Pancreas (tissue), 10 donors: Measurements from ENCODE around the gene ACOX3. TPM values are rescaled to one million over a fixed set of nuclear protein-coding genes. Genes with fewer than 3 reads are reported as not detected.
"Not testable (repeated sequence)": the region's sequence is repeated elsewhere in the genome, so short reads cannot be mapped to it uniquely, and the experiment has no call there.

Experiments
- ATAC-seq, 4 donors: fragments of 200-7000 bp; cut with Tn5 transposase; one replicate each; pipeline versions ENCODE4 v1.8.0 to v1.9.1; 2020; ENCODE audit warnings: mild to moderate bottlenecking in 4 of 4, moderate library complexity in 4 of 4
- DNase-seq, 6 donors: peaks; one replicate each; pipeline ENCODE4 v3.0.0-alpha.2; 2020
- FAIRE-seq: peaks from 2 replicates; lab custom pipeline; 2012; peaks lifted over from hg19 to GRCh38; lab: Jason Lieb, UNC
- H3K27ac ChIP-seq, 4 donors: fragments of 200-600 bp; sonication (generic); 1 replicate in 3 of 4; 2 replicates in 1 of 4; pipeline versions ENCODE4 v1.5.0 to v1.8.0; 2020
- H3K27me3 ChIP-seq, 4 donors: fragments of 200-600 bp; one replicate each; pipeline ENCODE4 v1.8.0; 2021
- H3K36me3 ChIP-seq, 3 donors: fragments of 200-600 bp; sonication (generic) in 1 of 3; one replicate each; pipeline versions ENCODE4 v1.5.0 to v1.8.0; 2020 to 2021
- H3K4me1 ChIP-seq, 3 donors: fragments of 200-600 bp; one replicate each; pipeline ENCODE4 v1.8.0; 2021
- H3K4me3 ChIP-seq, 4 donors: fragments of 200-600 bp; sonication (generic) in 2 of 4; one replicate each; pipeline versions ENCODE4 v1.5.0 to v1.8.0; 2020 to 2021
- H3K9me3 ChIP-seq, 4 donors: fragments of 200-600 bp; one replicate each; pipeline ENCODE4 v1.8.0; 2021
- WGBS, 2 donors: extraction: QIAGEN DNeasy Blood & Tissue Kit; methylation state at CpG; one replicate each; pipeline ENCODE4 v1.1.7; 2013; 5-methylcytosine and 5-hydroxymethylcytosine counted together
- intact Hi-C, 3 donors: fragments of 100-400 bp; cut with DNase I; formaldehyde crosslinking; loops; one replicate each; pipeline versions ENCODE4 v1.11.1 to v1.14.2; 2022
- polyA plus RNA-seq, 2 donors: library from polyadenylated mRNA; stranded (reverse); fragments of 200-250 nt; gene quantifications; one replicate each; pipeline ENCODE4 v1.2.3, GENCODE V29; 2013
- total RNA-seq, 6 donors: library from RNA; stranded (reverse); fragmentation: NEBNext Ultra II Directional in 4 of 6; extraction: Animal tissue kit (Norgen Biotek cat#: 25700) in 4 of 6; gene quantifications; one replicate each; pipeline versions ENCODE4 v1.2.1 to v1.2.4, GENCODE V29; 2021 to 2023
- TF ChIP-seq, protein P1 (sequence below), 4 donors: fragments of 200-600 bp; sonication (generic) in 3 of 4; IDR thresholded peaks; one replicate each; pipeline versions ENCODE4 v1.5.0 to v1.8.0; 2021; ENCODE audit warnings: antibody characterized with exemption in 4 of 4
- donor health status: healthy with polysubstance abuse.
- donor health status: DM: no; HTN: no; CAD: no; lungs with moderate emphysema.
- donor health status: DM: no; HTN: no; CAD: no.
- donor health status: control.
- donor health status: control.
- donor health status: Bipolar disorder and iron deficiency.
- donor health status: DM: yes; HTN: yes; CAD: no.
- donor health status: DM: no; HTN: no; CAD: no.
- donor health status: DM: no; HTN: no; CAD: no.
- donor health status: DM: yes; HTN: yes; CAD: no.

ACOX3 gene
- total and polyA plus RNA-seq, 8 donors, result 16.1 to 24.8 (median 18.6) TPM

DNA sequence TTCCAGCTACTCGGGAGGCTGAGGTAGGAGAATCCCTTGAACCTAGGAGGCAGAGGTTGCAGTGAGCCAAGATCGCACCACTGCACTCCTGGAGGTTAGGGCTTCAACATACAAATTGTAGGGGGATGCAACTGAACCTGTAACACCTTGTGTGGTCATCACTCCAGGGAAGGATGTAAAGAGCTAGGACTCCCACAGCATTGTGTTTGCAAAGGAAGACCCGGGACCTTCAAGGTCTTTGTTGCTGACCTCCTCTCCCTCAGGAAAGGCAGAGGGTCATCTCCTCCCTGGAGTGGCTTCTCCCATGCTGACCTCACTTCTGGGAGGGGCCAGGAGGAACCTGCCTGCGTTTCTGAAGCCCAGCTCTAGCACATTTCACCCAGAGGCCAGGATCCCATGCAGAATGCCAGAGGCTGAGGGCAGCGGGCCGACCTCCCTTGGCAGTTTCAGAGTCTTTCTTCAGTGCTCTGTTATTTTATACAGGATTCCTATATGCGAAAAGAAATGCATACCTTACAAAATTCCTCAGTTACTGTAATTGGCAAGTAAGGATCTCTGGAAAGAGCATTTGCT lies 90.8 kb downstream of the ACOX3 start:
- no peaks in the 10 kb centered on the region for H3K36me3 ChIP-seq
- H3K9me3 ChIP-seq, result no peaks in the 10 kb centered on the region
- WGBS, 2 donors, result 63 to 72% methylated on average over 7 of the region's 7 CpGs
- intact Hi-C loops, result no loop called here
- TF ChIP-seq, protein P1, sequence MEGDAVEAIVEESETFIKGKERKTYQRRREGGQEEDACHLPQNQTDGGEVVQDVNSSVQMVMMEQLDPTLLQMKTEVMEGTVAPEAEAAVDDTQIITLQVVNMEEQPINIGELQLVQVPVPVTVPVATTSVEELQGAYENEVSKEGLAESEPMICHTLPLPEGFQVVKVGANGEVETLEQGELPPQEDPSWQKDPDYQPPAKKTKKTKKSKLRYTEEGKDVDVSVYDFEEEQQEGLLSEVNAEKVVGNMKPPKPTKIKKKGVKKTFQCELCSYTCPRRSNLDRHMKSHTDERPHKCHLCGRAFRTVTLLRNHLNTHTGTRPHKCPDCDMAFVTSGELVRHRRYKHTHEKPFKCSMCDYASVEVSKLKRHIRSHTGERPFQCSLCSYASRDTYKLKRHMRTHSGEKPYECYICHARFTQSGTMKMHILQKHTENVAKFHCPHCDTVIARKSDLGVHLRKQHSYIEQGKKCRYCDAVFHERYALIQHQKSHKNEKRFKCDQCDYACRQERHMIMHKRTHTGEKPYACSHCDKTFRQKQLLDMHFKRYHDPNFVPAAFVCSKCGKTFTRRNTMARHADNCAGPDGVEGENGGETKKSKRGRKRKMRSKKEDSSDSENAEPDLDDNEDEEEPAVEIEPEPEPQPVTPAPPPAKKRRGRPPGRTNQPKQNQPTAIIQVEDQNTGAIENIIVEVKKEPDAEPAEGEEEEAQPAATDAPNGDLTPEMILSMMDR (IDR thresholded peaks at IDR 0.05), result no peak
- ATAC-seq, result no peak
- H3K4me1 ChIP-seq, result no peaks in the 10 kb centered on the region
- FAIRE-seq, result no peak
- DNase-seq, result peak in 1 of 6 donors; percentile 34
- no peaks in the 10 kb centered on the region for H3K27me3 ChIP-seq
- H3K27ac ChIP-seq, result no peak overlapping the region
- H3K4me3 ChIP-seq, result no peak overlapping the region

DNA sequence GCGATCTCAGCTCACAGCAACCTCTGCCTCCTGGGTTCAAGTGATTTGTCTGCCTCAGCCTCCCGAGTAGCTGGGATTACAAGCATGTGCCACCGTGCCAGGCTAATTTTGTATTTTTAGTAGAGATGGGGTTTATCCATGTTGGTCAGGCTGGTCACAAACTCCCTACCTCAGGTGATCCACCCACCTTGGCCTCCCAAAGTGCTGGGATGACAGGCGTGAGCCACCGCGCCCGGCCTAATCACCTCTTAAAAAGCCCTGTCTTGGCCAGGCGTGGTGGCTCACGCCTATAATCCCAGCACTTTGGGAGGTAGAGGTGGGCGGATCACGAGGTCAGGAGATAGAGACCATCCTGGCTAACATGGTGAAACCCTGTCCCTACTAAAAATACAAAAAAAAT lies 91.3 kb downstream of the ACOX3 start:
- H3K4me3 ChIP-seq, H3K4me1 ChIP-seq, ATAC-seq, H3K27me3 ChIP-seq, H3K9me3 ChIP-seq, intact Hi-C loops, FAIRE-seq, H3K27ac ChIP-seq, H3K36me3 ChIP-seq: not testable (repeated sequence)
- DNase-seq, result peak in 1 of 6 donors; percentile 11
- 82 to 89% methylated on average over 11 of the region's 11 CpGs for WGBS, 2 donors

- ATAC-seq, result no peak
- TF ChIP-seq, protein P1 (IDR thresholded peaks at IDR 0.05), result no peak
- Histone ChIP-seq H3K4me1 (no peaks in the 10 kb centered on the region), H3K4me3 (no peak overlapping the region), H3K36me3 (no peaks in the 10 kb centered on the region), H3K27me3 (no peaks in the 10 kb centered on the region), H3K9me3 (no peaks in the 10 kb centered on the region), H3K27ac (no peak overlapping the region)
- peak in 1 of 6 donors; percentile 15 for DNase-seq
- no peak for FAIRE-seq
- intact Hi-C loops, result no loop called here
- 52 to 53% methylated on average over 6 of the region's 6 CpGs for WGBS, 2 donors
These were observed 92.5 kb downstream of the ACOX3 start for GRCh38 chr4:8348071-8348470.

- H3K36me3 ChIP-seq, result no peaks in the 10 kb centered on the region
- DNase-seq, result peak in 1 of 6 donors; percentile 43
- no peak overlapping the region for H3K27ac ChIP-seq
- WGBS, 2 donors, result 68 to 73% methylated on average over 7 of the region's 7 CpGs
- H3K27me3 ChIP-seq, result no peaks in the 10 kb centered on the region
- no peaks in the 10 kb centered on the region for H3K9me3 ChIP-seq
- H3K4me3 ChIP-seq, result no peak overlapping the region
- intact Hi-C loops, result no loop called here
- no peak for FAIRE-seq
- TF ChIP-seq, protein P1 (IDR thresholded peaks at IDR 0.05), result no peak
- H3K4me1 ChIP-seq, result no peaks in the 10 kb centered on the region
- ATAC-seq, result no peak
These were observed 92.9 kb downstream of the ACOX3 start for GRCh38 chr4:8347660-8348059.

GRCh38 chr4:8346838-8347605 lies 93.5 kb downstream of the ACOX3 start:
- DNase-seq, result peak in 1 of 6 donors; percentile 52
- WGBS, 2 donors, result 28 to 30% methylated on average over 16 of the region's 16 CpGs
- no peak overlapping the region for H3K27ac ChIP-seq
- H3K36me3 ChIP-seq, result no peaks in the 10 kb centered on the region
- H3K4me1 ChIP-seq, result no peaks in the 10 kb centered on the region
- intact Hi-C loops, result no loop called here
- no peak for FAIRE-seq
- no peak for ATAC-seq
- H3K27me3 ChIP-seq, result no peaks in the 10 kb centered on the region
- TF ChIP-seq, protein P1 (IDR thresholded peaks at IDR 0.05), result no peak
- no peaks in the 10 kb centered on the region for H3K9me3 ChIP-seq
- no peak overlapping the region for H3K4me3 ChIP-seq
